Gastrocnemius medialis (tissue), 4 donors: Measurements from ENCODE around the gene GRIK3. TPM values are rescaled to one million over a fixed set of nuclear protein-coding genes. Genes with fewer than 3 reads are reported as not detected.

ENCODE experiments used
- ATAC-seq, 2 donors: fragments of 150-250 bp; one replicate each; pipeline ENCODE4 v1.9.1; 2016
- DNase-seq, 2 donors: peaks; one replicate each; pipeline ENCODE4 v3.0.0-alpha.2; 2019
- H3K27ac ChIP-seq, 4 donors: fragments of 200-600 bp; sonication (generic); 1 replicate in 1 of 4; 2 replicates in 3 of 4; pipeline ENCODE4 v1.5.1; 2016 to 2018; ENCODE audit warnings: mild to moderate bottlenecking in 2 of 4, moderate library complexity in 1 of 4
- H3K27me3 ChIP-seq, 3 donors: fragments of 200-600 bp; sonication (generic) in 2 of 3; 1 replicate in 1 of 3; 2 replicates in 2 of 3; pipeline versions ENCODE4 v1.5.1 to v1.6.0; 2016 to 2019; ENCODE audit warnings: mild to moderate bottlenecking in 1 of 3, moderate library complexity in 1 of 3
- H3K36me3 ChIP-seq, 2 donors: fragments of 200-600 bp; sonication (generic) in 1 of 2; one replicate each; pipeline ENCODE4 v1.5.1; 2017 to 2018
- H3K4me1 ChIP-seq, 2 donors: fragments of 200-600 bp; sonication (generic) in 1 of 2; one replicate each; pipeline ENCODE4 v1.5.1; 2016 to 2017; ENCODE audit warnings: mild to moderate bottlenecking in 2 of 2
- H3K4me3 ChIP-seq, 4 donors: fragments of 200-600 bp; sonication (generic) in 3 of 4; 1 replicate in 1 of 4; 2 replicates in 3 of 4; pipeline ENCODE4 v1.5.1; 2016 to 2019; ENCODE audit warnings: mild to moderate bottlenecking in 2 of 4
- H3K9me3 ChIP-seq, 3 donors: fragments of 200-600 bp; sonication (generic) in 2 of 3; 1 replicate in 1 of 3; 2 replicates in 2 of 3; pipeline ENCODE4 v1.5.1; 2016 to 2019
- CTCF ChIP-seq, 5 experiments: fragments of 450-650 bp in 3 of 5; fragments of 200-600 bp in 2 of 5; sonication (generic) in 2 of 5; IDR thresholded peaks in 4 of 5; conservative IDR thresholded peaks in 1 of 5; 1 replicate in 4 of 5; 2 replicates in 1 of 5; pipeline ENCODE4 v1.5.1; 2016 to 2019; ENCODE audit warnings: antibody characterized with exemption in 5 of 5, mild to moderate bottlenecking in 3 of 5, moderate library complexity in 3 of 5
- POLR2A ChIP-seq, 2 donors: fragments of 450-650 bp; IDR thresholded peaks; one replicate each; pipeline ENCODE4 v1.6.1; 2017; ENCODE audit warnings: antibody characterized with exemption in 2 of 2, mild to moderate bottlenecking in 2 of 2, moderate library complexity in 2 of 2
- in situ Hi-C, 4 donors: fragments of 200-750 bp; cut with MboI; loops; one replicate each; pipeline versions ENCODE4 v1.15.0 to v1.8.0; 2017; ENCODE audit warnings: low sequenced_read_pairs in 4 of 4
- intact Hi-C: fragments of 100-400 bp; cut with DNase I; formaldehyde crosslinking; loops from one replicate; pipeline ENCODE4 v1.15.1; 2023; ENCODE audit warnings: low total_unique reads
- total RNA-seq, 4 donors: library from RNA; depleted of rRNA; stranded (reverse); fragments of >200 nt; gene quantifications; one replicate each; pipeline versions ENCODE4 v1.1.0 to v1.2.3, GENCODE V29; 2016

Gene GRIK3
- total RNA-seq, 4 donors from 2014 or later, result 0.13 to 0.22 (median 0.13) TPM; not detected in 1

- Histone ChIP-seq H3K27ac (no peak overlapping the region), H3K36me3 (no peaks in the 10 kb centered on the region), H3K27me3 (no peaks in the 10 kb centered on the region), H3K4me1 (no peaks in the 10 kb centered on the region), H3K4me3 (no peak overlapping the region), H3K9me3 (peaks cover 0 to 6% (median 0%) of the 10 kb centered on the region in 3 donors)
- in situ Hi-C loops (no loop called here), intact Hi-C loops (no loop called here)
- ATAC-seq (no peak), DNase-seq (no peak)
- TF ChIP-seq CTCF (IDR thresholded peaks at IDR 0.05 in 4 of 5, conservative IDR thresholded peaks at IDR 0.05 in 1 of 5), result no peak
- no peak for TF ChIP-seq POLR2A (IDR thresholded peaks at IDR 0.05)
Observed at GRCh38 chr1:36894824-36895223, 139.5 kb downstream of the GRIK3 start.

GRCh38 chr1:36890776-36891175 is 143.5 kb downstream of the GRIK3 start:
- H3K36me3 ChIP-seq, result no peaks in the 10 kb centered on the region
- peaks cover 0 to 5% (median 0%) of the 10 kb centered on the region in 3 donors for H3K27me3 ChIP-seq
- in situ Hi-C loops (no loop called here), intact Hi-C loops (no loop called here)
- no peak overlapping the region for H3K4me3 ChIP-seq
- TF ChIP-seq CTCF (IDR thresholded peaks at IDR 0.05 in 4 of 5, conservative IDR thresholded peaks at IDR 0.05 in 1 of 5) (no peak), POLR2A (IDR thresholded peaks at IDR 0.05) (no peak)
- ATAC-seq (no peak), DNase-seq (no peak)
- no peaks in the 10 kb centered on the region for H3K9me3 ChIP-seq
- H3K4me1 ChIP-seq, result no peaks in the 10 kb centered on the region
- no peak overlapping the region for H3K27ac ChIP-seq

- intact Hi-C loops, result no loop called here
- no peaks in the 10 kb centered on the region for H3K4me1 ChIP-seq
- in situ Hi-C loops, result no loop called here
- TF ChIP-seq CTCF (IDR thresholded peaks at IDR 0.05 in 4 of 5, conservative IDR thresholded peaks at IDR 0.05 in 1 of 5), result no peak
- TF ChIP-seq POLR2A (IDR thresholded peaks at IDR 0.05), result no peak
- DNase-seq (no peak), ATAC-seq (no peak)
- H3K36me3 ChIP-seq, result no peaks in the 10 kb centered on the region
- H3K27me3 ChIP-seq, result peaks cover 0 to 5% (median 4%) of the 10 kb centered on the region in 3 donors
- no peaks in the 10 kb centered on the region for H3K9me3 ChIP-seq
- no peak overlapping the region for H3K4me3 ChIP-seq
- H3K27ac ChIP-seq, result no peak overlapping the region
Observed at GRCh38 chr1:36889478-36890226, 144.7 kb downstream of the GRIK3 start.

- H3K4me1 ChIP-seq, result no peaks in the 10 kb centered on the region
- DNase-seq (no peak), ATAC-seq (no peak)
- no peaks in the 10 kb centered on the region for H3K9me3 ChIP-seq
- no peak overlapping the region for H3K4me3 ChIP-seq
- intact Hi-C loops (no loop called here), in situ Hi-C loops (no loop called here)
- H3K27me3 ChIP-seq, result peaks cover 0 to 5% (median 4%) of the 10 kb centered on the region in 3 donors
- no peaks in the 10 kb centered on the region for H3K36me3 ChIP-seq
- TF ChIP-seq CTCF (IDR thresholded peaks at IDR 0.05 in 4 of 5, conservative IDR thresholded peaks at IDR 0.05 in 1 of 5) (no peak), POLR2A (IDR thresholded peaks at IDR 0.05) (no peak)
- H3K27ac ChIP-seq, result no peak overlapping the region
Observed at GRCh38 chr1:36888811-36889477, 145.4 kb downstream of the GRIK3 start.
